Measurements from ENCODE around the gene RABGAP1L.
A peak's percentile ranks its signal among the peaks of the same experiment; 100 is the strongest.

GRCh38 chr1:174134003-174134659 lies 25.2 kb upstream of the RABGAP1L start:
- TF ChIP-seq CTCF (IDR thresholded peaks at IDR 0.05; ENCODE audit: low read depth, low read length) (0 out of 2 replicates have a peak, but pooled peaks have one; percentile 11), EZH2phosphoT487 (IDR thresholded peaks at IDR 0.05; ENCODE audit: low read depth) (no peak)
